Neural cell (in vitro differentiated cells): ENCODE measurements around the gene RCVRN. TPM values are rescaled to one million over a fixed set of nuclear protein-coding genes. Genes with fewer than 3 reads are reported as not detected.

Experiments used
- H2AFZ ChIP-seq: fragments of 200-600, 300-800 bp; sonication (generic), shearing (Covaris generic); 2 replicates; pipeline ENCODE4 v1.6.0; 2014; ENCODE audit warnings: low read depth, mild to moderate bottlenecking, antibody characterized with exemption, low read length, moderate library complexity
- H3F3A ChIP-seq: fragments of 200-600 bp; shearing (Covaris generic); 2 replicates; pipeline ENCODE4 v1.6.1; 2016; ENCODE audit warnings: mild to moderate bottlenecking, moderate library complexity, mixed read lengths, antibody characterized with exemption, low read length; ENCODE audit not compliant: insufficient read depth, poor library complexity, severe bottlenecking
- H3K27ac ChIP-seq: fragments of 200-600, 300-800 bp; sonication (generic), shearing (Covaris generic); 2 replicates; pipeline ENCODE4 v1.5.1; 2014; ENCODE audit warnings: mild to moderate bottlenecking, low read length, moderate library complexity
- H3K27me3 ChIP-seq: fragments of 300-800, 200-600 bp; sonication (generic), shearing (Covaris generic); 2 replicates; pipeline ENCODE4 v1.6.0; 2014; ENCODE audit warnings: mild to moderate bottlenecking, low read depth, low read length, moderate library complexity; ENCODE audit not compliant: insufficient read depth
- H3K36me3 ChIP-seq: fragments of 300-800, 200-600 bp; sonication (generic), shearing (Covaris generic); 2 replicates; pipeline ENCODE4 v1.5.1; 2014; ENCODE audit warnings: mild to moderate bottlenecking, antibody characterized with exemption, low read length, moderate library complexity; ENCODE audit not compliant: insufficient read depth
- H3K4me2 ChIP-seq: fragments of 300-800, 200-600 bp; sonication (generic), shearing (Covaris generic); 2 replicates; pipeline ENCODE4 v1.6.0; 2014; ENCODE audit warnings: mild to moderate bottlenecking, low read length
- H3K4me3 ChIP-seq: fragments of 300-800, 200-600 bp; sonication (generic), shearing (Covaris generic); 2 replicates; pipeline ENCODE4 v1.5.1; 2014; ENCODE audit warnings: mild to moderate bottlenecking, low read length, moderate library complexity
- H3K79me2 ChIP-seq: fragments of 200-600 bp; shearing (Covaris generic); replicated peaks from 2 replicates; pipeline ENCODE4 v1.6.0; 2014; ENCODE audit warnings: mild to moderate bottlenecking, low read length, moderate library complexity; ENCODE audit not compliant: insufficient read depth
- H3K9ac ChIP-seq: fragments of 300-800, 200-600 bp; sonication (generic), shearing (Covaris generic); 2 replicates; pipeline ENCODE4 v1.6.1; 2016; ENCODE audit warnings: mild to moderate bottlenecking, low read length, mixed read lengths
- H3K9me2 ChIP-seq: fragments of 200-600 bp; shearing (Covaris generic); 2 replicates; pipeline ENCODE4 v1.6.1; 2016; ENCODE audit warnings: mild to moderate bottlenecking, low read length, mixed read lengths; ENCODE audit not compliant: insufficient read depth
- H3K9me3 ChIP-seq: fragments of 200-600, 300-800 bp; sonication (generic), shearing (Covaris generic); 2 replicates; pipeline ENCODE4 v1.6.1; 2016; ENCODE audit warnings: mild to moderate bottlenecking, mixed run types, low read length, moderate library complexity, mixed read lengths
- H4K20me1 ChIP-seq: fragments of 200-600 bp; shearing (Covaris generic); 2 replicates; pipeline ENCODE4 v1.6.1; 2016; ENCODE audit warnings: mild to moderate bottlenecking, mixed run types; ENCODE audit not compliant: insufficient read depth
- EP300 ChIP-seq: fragments of 450-650 bp; conservative IDR thresholded peaks from 2 replicates; pipeline ENCODE4 v1.6.1; 2014; ENCODE audit warnings: antibody characterized with exemption, mild to moderate bottlenecking, moderate library complexity; ENCODE audit not compliant: poor library complexity, severe bottlenecking
- EZH2 ChIP-seq: fragments of 200-600, 300-800 bp; shearing (Covaris generic), sonication (generic); IDR thresholded peaks from 2 replicates; pipeline ENCODE4 v1.6.1; 2014; ENCODE audit warnings: antibody characterized with exemption, low read length, borderline replicate concordance, mild to moderate bottlenecking; ENCODE audit not compliant: insufficient read depth, poor library complexity, severe bottlenecking
- MXI1 ChIP-seq: fragments of 450-650 bp; conservative IDR thresholded peaks from 2 replicates; pipeline ENCODE4 v1.6.1; 2014; ENCODE audit warnings: antibody characterized with exemption, mild to moderate bottlenecking; ENCODE audit not compliant: poor library complexity, severe bottlenecking
- POLR2AphosphoS5 ChIP-seq: IDR thresholded peaks from 2 replicates; pipeline ENCODE4 v1.6.1; 2012
- RAD21 ChIP-seq: fragments of 450-650 bp; conservative IDR thresholded peaks from 2 replicates; pipeline ENCODE4 v1.6.1; 2014; ENCODE audit warnings: antibody characterized with exemption, mild to moderate bottlenecking, moderate library complexity
- REST ChIP-seq: IDR thresholded peaks from 2 replicates; pipeline ENCODE4 v1.6.1; 2012; ENCODE audit warnings: borderline replicate concordance
- SMC3 ChIP-seq: fragments of 450-650 bp; conservative IDR thresholded peaks from 2 replicates; pipeline ENCODE4 v1.6.1; 2014; ENCODE audit warnings: antibody characterized with exemption, mild to moderate bottlenecking, moderate library complexity; ENCODE audit not compliant: poor library complexity
- TAF1 ChIP-seq: IDR thresholded peaks from 2 replicates; pipeline ENCODE4 v1.6.1; 2012; ENCODE audit warnings: low read depth
- polyA plus RNA-seq: library from polyadenylated mRNA; depleted of rRNA; stranded (reverse); fragments of >200 nt; gene quantifications from 2 replicates; pipeline ENCODE4 v1.2.3, GENCODE V29; 2014
- TF ChIP-seq, protein P1 (sequence below): fragments of 450-650 bp; IDR thresholded peaks from 2 replicates; pipeline ENCODE4 v1.5.1; 2014; ENCODE audit warnings: antibody characterized with exemption, mild to moderate bottlenecking, moderate library complexity; ENCODE audit not compliant: poor library complexity, severe bottlenecking

The RCVRN gene
- polyA plus RNA-seq, 1 donor from 2014 or later, result 1.1 TPM

DNA sequence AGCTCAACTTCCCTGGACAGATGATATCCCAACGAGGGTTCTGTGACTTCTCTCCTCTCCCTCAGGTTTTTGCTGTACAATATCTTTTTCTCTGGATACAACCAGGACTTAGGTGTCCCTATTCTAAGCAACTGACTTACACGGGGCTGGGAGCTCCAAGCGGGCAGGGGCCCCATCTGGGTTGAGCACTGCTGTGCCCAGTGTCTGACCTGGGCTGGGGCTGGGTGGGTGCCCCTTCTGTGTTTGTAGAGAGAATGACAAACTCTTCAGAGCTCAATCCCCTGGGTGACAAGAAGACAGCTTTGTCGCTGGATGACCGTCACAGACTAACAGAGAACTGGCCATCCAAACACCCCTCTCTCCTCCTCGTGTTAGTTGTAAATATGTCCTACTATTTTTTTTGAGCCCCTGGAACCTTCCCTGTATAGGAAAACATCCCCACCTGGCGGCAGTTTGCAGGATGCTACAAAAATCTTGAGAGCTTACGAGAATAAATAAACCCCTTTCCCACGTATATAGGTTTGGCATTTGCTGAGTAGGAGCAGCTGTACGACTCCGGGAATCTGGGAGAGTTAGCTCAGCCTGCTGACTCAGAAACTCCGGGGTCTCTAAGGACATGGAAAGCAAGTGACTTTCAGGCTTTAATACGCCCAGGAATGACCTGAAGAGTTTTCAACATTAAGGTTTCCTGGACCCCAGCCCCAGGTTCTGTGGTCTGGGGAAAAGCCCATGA lies 23.7 kb upstream of the RCVRN start:
- no peaks in the 10 kb centered on the region for H3K27me3 ChIP-seq
- H3K4me2 ChIP-seq, result no peak overlapping the region
- H3K36me3 ChIP-seq, result no peaks in the 10 kb centered on the region
- no peaks in the 10 kb centered on the region for H3F3A ChIP-seq
- H3K79me2 ChIP-seq, result no peaks in the 10 kb centered on the region
- no peak overlapping the region for H3K27ac ChIP-seq
- TF ChIP-seq SMC3, result peak; percentile 27
- no peak for TF ChIP-seq TAF1
- TF ChIP-seq, protein P1, sequence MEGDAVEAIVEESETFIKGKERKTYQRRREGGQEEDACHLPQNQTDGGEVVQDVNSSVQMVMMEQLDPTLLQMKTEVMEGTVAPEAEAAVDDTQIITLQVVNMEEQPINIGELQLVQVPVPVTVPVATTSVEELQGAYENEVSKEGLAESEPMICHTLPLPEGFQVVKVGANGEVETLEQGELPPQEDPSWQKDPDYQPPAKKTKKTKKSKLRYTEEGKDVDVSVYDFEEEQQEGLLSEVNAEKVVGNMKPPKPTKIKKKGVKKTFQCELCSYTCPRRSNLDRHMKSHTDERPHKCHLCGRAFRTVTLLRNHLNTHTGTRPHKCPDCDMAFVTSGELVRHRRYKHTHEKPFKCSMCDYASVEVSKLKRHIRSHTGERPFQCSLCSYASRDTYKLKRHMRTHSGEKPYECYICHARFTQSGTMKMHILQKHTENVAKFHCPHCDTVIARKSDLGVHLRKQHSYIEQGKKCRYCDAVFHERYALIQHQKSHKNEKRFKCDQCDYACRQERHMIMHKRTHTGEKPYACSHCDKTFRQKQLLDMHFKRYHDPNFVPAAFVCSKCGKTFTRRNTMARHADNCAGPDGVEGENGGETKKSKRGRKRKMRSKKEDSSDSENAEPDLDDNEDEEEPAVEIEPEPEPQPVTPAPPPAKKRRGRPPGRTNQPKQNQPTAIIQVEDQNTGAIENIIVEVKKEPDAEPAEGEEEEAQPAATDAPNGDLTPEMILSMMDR, result peak; percentile 51
- no peak for TF ChIP-seq EP300
- TF ChIP-seq REST, result no peak
- no peak for TF ChIP-seq MXI1
- TF ChIP-seq EZH2, result no peak
- H3K9me2 ChIP-seq, result no peaks in the 10 kb centered on the region
- H3K9me3 ChIP-seq, result no peaks in the 10 kb centered on the region
- H4K20me1 ChIP-seq, result no peaks in the 10 kb centered on the region
- no peak overlapping the region for H3K4me3 ChIP-seq
- no peak overlapping the region for H2AFZ ChIP-seq
- H3K9ac ChIP-seq, result no peak overlapping the region

DNA sequence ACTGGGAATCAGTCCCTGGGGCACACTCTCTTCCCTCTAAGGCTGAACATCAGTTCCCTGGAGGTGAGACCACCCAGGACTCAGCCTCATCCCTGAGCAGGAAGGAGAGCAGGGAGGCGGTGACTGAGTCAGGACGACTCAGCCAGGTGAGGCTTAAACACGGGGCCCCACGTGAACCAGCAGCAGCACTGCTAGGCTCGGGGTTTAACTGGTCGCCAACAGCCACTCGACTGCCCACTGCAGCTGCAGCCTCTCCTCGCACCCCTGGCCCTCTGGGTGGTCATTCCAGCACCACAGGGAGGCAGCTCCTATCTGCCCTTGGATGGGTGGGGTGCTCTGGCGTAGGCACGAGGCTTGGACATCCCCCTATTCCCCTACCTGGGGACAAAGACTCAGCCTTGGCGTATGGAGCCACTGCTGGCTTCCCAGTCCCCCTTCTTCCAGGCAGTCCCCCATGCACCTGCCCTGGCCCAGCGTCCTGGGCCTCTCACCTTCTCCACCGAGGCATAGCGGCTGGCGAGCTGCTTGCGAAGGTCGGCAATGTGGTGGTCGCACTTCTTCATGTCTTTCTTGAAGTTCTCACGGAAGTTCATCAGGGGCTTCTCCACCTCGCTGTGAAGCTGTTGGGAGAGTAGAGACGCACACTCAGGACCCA lies 21.2 kb upstream of the RCVRN start:
- H3K9ac ChIP-seq, result no peak overlapping the region
- no peak overlapping the region for H3K27ac ChIP-seq

More for the DNA sequence above, 21.2 kb upstream of the RCVRN start:
- Histone ChIP-seq H3K36me3 (no peaks in the 10 kb centered on the region), H2AFZ (no peak overlapping the region), H3F3A (no peaks in the 10 kb centered on the region), H3K27me3 (no peaks in the 10 kb centered on the region), H3K9me2 (no peaks in the 10 kb centered on the region), H4K20me1 (no peaks in the 10 kb centered on the region), H3K9me3 (no peaks in the 10 kb centered on the region), H3K4me3 (no peak overlapping the region), H3K4me2 (no peak overlapping the region), H3K79me2 (no peaks in the 10 kb centered on the region)
- no peak for TF ChIP-seq MXI1
- TF ChIP-seq REST, result no peak
- no peak for TF ChIP-seq RAD21
- TF ChIP-seq TAF1, result no peak
- TF ChIP-seq, protein P1, result no peak
- TF ChIP-seq POLR2AphosphoS5, result no peak
- no peak for TF ChIP-seq EZH2
- no peak for TF ChIP-seq SMC3
- no peak for TF ChIP-seq EP300
